Subcutaneous abdominal adipose tissue (tissue), 5 donors: ENCODE data around the gene PRICKLE1.

ENCODE experiments used
- H3K27ac ChIP-seq: one replicate; pipeline ENCODE4 v1.7.0; 2013; ENCODE audit warnings: low read depth, mild to moderate bottlenecking, inconsistent platforms, low read length, moderate library complexity
- H3K27me3 ChIP-seq, 5 donors: one replicate each; pipeline ENCODE4 v1.7.0; 2013; ENCODE audit warnings: low read length in 5 of 5, inconsistent platforms in 1 of 5; ENCODE audit not compliant: control insufficient read depth in 5 of 5, insufficient read depth in 4 of 5
- H3K36me3 ChIP-seq, 5 donors: one replicate each; pipeline ENCODE4 v1.7.0; 2013; ENCODE audit warnings: low read length in 5 of 5; ENCODE audit not compliant: control insufficient read depth in 5 of 5, insufficient read depth in 5 of 5
- H3K4me1 ChIP-seq, 5 donors: one replicate each; pipeline ENCODE4 v1.7.0; 2013; ENCODE audit warnings: low read length in 5 of 5, mild to moderate bottlenecking in 3 of 5, moderate library complexity in 1 of 5; ENCODE audit not compliant: control insufficient read depth in 5 of 5, insufficient read depth in 5 of 5
- H3K4me3 ChIP-seq, 5 donors: one replicate each; pipeline ENCODE4 v1.7.0; 2013; ENCODE audit warnings: low read length in 5 of 5, low read depth in 1 of 5
- H3K9ac ChIP-seq, 5 donors: one replicate each; pipeline ENCODE4 v1.7.0; 2013; ENCODE audit warnings: low read length in 5 of 5, mild to moderate bottlenecking in 4 of 5, moderate library complexity in 3 of 5
- H3K9me3 ChIP-seq, 5 donors: one replicate each; pipeline ENCODE4 v1.7.0; 2013; ENCODE audit warnings: low read length in 5 of 5; ENCODE audit not compliant: control insufficient read depth in 5 of 5
- donor health status: healthy.
- donor health status: healthy.
- donor health status: healthy.
- donor health status: healthy.
- donor health status: healthy.

PRICKLE1 gene

DNA sequence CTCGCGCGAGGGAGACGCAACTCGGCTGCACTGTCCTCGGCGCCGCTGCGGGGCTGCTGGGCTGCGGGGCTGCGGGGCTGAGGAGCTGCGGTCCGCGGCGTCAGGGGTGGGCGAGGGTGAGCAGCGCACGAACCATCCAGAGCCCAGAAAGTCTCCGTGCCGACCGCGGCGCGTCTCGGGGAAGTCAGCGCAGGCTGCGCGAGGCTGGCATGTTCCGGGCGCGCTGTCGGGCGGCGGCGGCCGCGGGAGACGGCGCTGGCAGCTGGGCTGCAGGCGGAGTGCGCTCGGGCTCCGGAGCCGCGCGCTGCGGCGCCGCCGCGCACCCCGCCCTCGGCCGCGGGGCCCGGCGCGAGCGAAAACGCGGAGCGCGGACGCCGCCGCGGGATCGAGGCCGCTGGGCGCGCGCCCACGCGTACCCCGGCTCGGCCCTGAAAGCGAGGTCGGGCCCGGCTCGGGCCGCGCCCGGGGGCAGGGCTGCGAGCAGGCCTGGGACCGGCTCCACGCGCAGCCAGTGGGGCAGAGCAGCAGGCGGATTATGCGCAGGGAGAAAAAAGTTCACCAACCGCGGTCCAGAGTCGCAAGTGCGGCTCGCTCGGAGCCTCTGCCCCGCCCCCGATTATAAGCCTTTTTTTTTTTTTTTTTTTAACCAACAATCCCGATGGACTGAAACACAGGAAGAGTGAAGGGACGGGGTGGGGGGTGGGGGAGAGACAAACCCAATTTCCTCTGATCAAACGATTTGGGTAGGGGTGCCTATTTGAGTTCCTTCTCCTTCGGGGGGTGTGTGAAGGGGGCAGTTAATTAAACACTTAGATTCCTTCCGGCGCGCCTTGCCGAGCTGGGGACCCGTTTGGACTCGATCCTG, at the start of gene PRICKLE1:
Gene PRICKLE1, minus strand, starts transcription at position 282 of the 865 bp plus-strand sequence. CDS start 117,230 bp downstream, outside the sequence.
- H3K4me3 ChIP-seq, result peak within 1 kb of the TSS; percentile 79 to 88 (median 87)
- no peaks in the 10 kb centered on the region for H3K36me3 ChIP-seq
- H3K9me3 ChIP-seq, result no peaks in the 10 kb centered on the region
- peak within 1 kb of the TSS; percentile 46 for H3K27ac ChIP-seq
- peak within 1 kb of the TSS; percentile 49 to 81 (median 70) for H3K9ac ChIP-seq
- H3K4me1 ChIP-seq, result peaks cover 1 to 45% (median 34%) of the 10 kb centered on the region in 5 donors
- H3K27me3 ChIP-seq, result peaks cover 0 to 2% (median 0%) of the 10 kb centered on the region in 5 donors

DNA sequence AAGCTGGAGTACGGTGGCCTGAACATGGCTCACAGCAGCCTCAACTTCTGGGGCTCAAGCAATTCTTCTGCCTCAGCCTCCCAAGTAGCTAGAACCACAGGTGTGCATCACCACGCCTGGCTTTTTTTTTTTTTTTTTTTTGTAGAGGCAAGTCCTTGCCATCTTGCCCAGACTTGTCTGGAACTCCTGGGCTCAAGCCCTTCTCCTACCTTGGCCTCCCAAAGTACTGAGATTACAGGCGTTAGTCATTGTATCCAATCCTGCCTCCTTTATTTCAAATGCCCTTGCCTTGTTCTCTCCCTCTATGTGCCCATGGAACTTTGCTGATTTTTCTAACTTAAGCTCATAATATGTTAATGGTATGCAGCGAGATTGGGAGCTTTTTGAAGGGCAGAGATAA, 49.2 kb upstream of the PRICKLE1 start:
- no peaks in the 10 kb centered on the region for H3K36me3 ChIP-seq
- no peaks in the 10 kb centered on the region for H3K27me3 ChIP-seq
- no peaks in the 10 kb centered on the region for H3K9me3 ChIP-seq
- H3K27ac ChIP-seq, result no peak overlapping the region
- no peak overlapping the region for H3K4me3 ChIP-seq
- no peaks in the 10 kb centered on the region for H3K4me1 ChIP-seq
- no peak overlapping the region for H3K9ac ChIP-seq

DNA sequence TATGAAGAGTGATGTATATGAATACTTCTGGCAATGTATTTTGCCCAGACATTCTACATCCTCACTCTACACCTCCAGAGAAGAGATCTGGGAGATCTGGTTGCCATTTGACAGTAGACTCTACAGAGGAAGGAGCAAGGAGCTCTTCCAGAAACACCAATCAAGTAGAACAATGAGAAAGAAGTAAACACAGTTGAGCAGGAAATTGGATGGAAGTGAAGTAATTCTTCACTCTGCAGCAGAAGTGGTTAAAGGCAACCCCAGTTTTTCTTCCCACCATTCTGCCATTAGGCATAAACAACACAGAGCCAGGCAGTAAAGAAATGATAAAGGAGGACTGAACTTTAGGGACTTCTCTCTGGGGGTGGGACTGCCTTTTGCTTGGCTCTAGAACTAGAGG, 48.5 kb upstream of the PRICKLE1 start:
- H3K27me3 ChIP-seq, result no peaks in the 10 kb centered on the region
- no peak overlapping the region for H3K9ac ChIP-seq
- H3K36me3 ChIP-seq, result no peaks in the 10 kb centered on the region
- H3K9me3 ChIP-seq, result no peaks in the 10 kb centered on the region
- H3K4me1 ChIP-seq, result no peaks in the 10 kb centered on the region
- H3K27ac ChIP-seq, result no peak overlapping the region
- no peak overlapping the region for H3K4me3 ChIP-seq

DNA sequence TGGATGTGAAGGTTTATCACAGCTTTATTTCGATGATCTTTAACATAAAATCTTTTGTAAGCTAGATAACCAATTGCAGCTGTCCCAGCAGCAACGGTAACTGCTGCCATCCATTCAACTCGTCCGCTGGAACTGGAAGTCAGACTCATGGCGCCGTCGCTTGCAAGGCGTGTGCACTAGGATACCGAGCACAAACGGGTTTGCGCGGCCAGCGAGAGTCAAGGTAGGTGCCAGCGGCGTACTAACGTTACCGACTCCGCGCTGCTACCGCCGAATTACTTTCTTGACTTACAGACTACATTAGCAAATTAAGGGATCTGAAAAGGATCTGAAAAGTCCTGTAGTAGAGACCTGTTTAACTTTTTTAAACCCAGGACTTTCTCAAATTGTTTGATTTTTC, 47.4 kb upstream of the PRICKLE1 start:
- H3K9me3 ChIP-seq, result no peaks in the 10 kb centered on the region
- H3K4me1 ChIP-seq, result no peaks in the 10 kb centered on the region

DNA sequence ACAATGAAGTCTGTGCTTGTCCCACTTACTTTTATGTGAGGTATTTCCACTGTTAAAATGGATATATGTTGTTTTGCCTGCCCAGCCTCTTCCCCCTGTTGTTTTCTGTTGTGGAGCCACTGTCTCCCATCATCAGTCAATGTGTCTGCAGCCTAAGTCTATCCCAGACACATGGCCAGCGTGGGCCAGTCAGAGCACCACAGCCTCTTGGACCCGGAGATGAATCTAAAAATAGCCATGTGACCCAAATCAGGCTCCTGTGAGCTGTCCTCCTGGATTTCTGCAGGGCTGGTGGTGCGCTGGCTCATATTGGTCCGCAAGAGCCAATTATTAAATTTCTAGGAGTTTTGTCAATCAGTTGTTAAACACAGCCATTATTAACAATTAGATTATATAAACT, 44.0 kb upstream of the PRICKLE1 start:
- Histone ChIP-seq H3K36me3 (no peaks in the 10 kb centered on the region), H3K9ac (no peak overlapping the region), H3K27me3 (no peaks in the 10 kb centered on the region), H3K4me3 (no peak overlapping the region), H3K4me1 (no peaks in the 10 kb centered on the region), H3K27ac (no peak overlapping the region), H3K9me3 (no peaks in the 10 kb centered on the region)

More for the DNA sequence above, 47.4 kb upstream of the PRICKLE1 start:
- H3K4me3 ChIP-seq, result no peak overlapping the region
- no peaks in the 10 kb centered on the region for H3K27me3 ChIP-seq
- no peak overlapping the region for H3K27ac ChIP-seq
- H3K9ac ChIP-seq, result no peak overlapping the region
- H3K36me3 ChIP-seq, result no peaks in the 10 kb centered on the region

DNA sequence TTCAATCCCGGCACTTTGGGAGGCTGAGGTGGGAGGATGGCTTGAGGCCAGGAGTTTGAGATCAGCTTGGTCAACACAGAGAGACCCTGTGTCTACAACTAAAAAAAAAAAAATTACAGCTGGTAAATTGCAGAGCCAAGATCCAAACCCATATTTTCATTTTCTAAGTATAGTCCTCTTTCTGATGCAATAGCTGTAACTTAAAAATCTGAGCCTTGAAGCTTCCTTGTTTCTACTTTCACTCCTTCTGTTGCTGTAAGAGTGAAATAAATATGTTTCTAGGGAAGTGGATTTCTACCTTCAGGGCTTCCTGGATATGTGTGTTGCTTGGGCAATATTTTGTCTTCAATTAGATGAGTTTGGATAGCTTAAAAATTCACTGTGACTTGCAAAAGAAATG, 42.0 kb upstream of the PRICKLE1 start:
- no peaks in the 10 kb centered on the region for H3K4me1 ChIP-seq
- H3K36me3 ChIP-seq, result no peaks in the 10 kb centered on the region
- no peak overlapping the region for H3K27ac ChIP-seq
- no peak overlapping the region for H3K9ac ChIP-seq
- H3K4me3 ChIP-seq, result no peak overlapping the region
- no peaks in the 10 kb centered on the region for H3K9me3 ChIP-seq
- H3K27me3 ChIP-seq, result no peaks in the 10 kb centered on the region

DNA sequence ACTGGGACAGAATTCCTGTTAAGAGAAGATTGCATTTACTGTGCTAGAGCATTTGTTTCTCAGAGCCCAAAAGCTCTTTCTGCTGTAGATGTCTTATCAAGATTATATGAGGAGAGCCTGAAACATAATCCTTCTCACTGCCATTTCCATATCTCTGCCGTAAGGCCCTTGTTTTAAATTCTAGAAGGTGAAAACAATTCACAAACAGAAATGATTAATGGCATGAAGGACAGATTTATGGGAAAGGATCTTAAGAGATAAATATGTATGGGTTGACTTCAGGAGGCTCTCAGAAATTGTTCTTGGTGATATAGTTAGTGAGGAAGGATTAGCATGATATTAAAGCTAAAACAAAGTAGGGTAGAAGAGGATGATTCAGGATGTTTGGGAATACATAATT, 40.8 kb upstream of the PRICKLE1 start:
- Histone ChIP-seq H3K27ac (no peak overlapping the region), H3K9ac (no peak overlapping the region)

DNA sequence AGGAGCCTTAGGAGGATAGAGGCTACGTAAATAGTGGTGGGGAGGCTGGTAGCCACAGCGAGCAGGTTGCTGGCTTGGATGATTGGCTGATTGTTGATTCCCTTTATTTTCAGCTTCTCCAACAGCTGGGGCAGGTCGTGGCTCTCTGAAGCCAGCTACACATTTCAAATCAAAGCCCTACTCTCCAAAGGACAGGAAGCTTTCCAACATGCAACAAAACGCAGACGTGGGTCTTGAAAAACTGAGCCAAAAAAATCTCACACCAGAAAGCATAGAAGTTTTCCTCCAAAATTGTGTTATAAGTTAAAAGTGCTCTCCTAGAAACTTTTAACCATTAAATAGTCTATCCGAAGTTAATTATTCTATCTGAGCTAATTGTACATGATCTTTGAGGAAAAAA, 37.6 kb upstream of the PRICKLE1 start:
- no peak overlapping the region for H3K27ac ChIP-seq
- H3K9me3 ChIP-seq, result no peaks in the 10 kb centered on the region
- H3K4me1 ChIP-seq, result no peaks in the 10 kb centered on the region
- H3K9ac ChIP-seq, result no peak overlapping the region
- no peak overlapping the region for H3K4me3 ChIP-seq
- H3K36me3 ChIP-seq, result no peaks in the 10 kb centered on the region
- H3K27me3 ChIP-seq, result no peaks in the 10 kb centered on the region

More for the DNA sequence above, 40.8 kb upstream of the PRICKLE1 start:
- Histone ChIP-seq H3K36me3 (no peaks in the 10 kb centered on the region), H3K9me3 (no peaks in the 10 kb centered on the region), H3K4me1 (no peaks in the 10 kb centered on the region), H3K27me3 (no peaks in the 10 kb centered on the region), H3K4me3 (no peak overlapping the region)

DNA sequence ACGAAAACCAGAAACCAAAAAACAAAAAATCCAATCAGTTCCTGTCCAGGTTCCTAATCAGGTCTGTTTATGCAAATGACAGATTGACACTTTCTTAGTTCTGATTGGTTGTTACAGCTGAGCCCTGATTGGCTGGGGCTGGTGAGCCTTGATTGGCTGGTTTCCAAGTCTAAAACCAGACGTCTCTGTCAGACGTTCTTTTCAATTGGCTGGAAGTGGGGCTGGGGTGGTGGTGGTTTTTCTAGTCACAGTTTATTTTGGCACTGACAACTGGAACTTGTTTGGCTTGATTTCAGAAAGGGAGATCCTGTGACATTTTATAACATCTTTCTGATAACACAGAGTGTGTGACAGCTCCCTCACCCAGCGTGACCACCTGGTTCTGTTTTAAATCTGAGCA, 36.1 kb upstream of the PRICKLE1 start:
- no peak overlapping the region for H3K4me3 ChIP-seq
- no peaks in the 10 kb centered on the region for H3K4me1 ChIP-seq
- H3K9ac ChIP-seq, result no peak overlapping the region
- H3K36me3 ChIP-seq, result no peaks in the 10 kb centered on the region
- no peaks in the 10 kb centered on the region for H3K9me3 ChIP-seq
- H3K27me3 ChIP-seq, result no peaks in the 10 kb centered on the region
- no peak overlapping the region for H3K27ac ChIP-seq

DNA sequence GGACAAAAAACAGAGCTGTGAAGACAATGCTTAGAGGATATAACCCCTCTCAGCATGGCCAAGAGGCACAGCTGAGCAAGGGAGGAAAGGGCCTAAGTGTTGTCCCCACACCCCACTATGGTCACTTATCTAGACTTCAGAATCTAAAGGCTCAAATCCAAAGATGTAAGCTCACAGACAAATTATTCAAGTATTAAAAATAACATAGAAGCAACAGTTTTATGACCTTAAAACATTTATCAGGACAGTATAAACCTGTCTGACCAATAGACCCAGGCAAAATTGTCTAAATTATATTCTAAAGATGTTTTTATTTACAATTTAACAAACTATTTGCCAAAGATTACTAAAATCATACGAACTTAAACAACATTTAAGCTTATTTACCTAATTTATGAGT, 28.1 kb upstream of the PRICKLE1 start:
- H3K27me3 ChIP-seq, result no peaks in the 10 kb centered on the region
- H3K27ac ChIP-seq, result no peak overlapping the region
- H3K36me3 ChIP-seq, result no peaks in the 10 kb centered on the region
- H3K4me1 ChIP-seq, result peaks cover 0 to 2% (median 0%) of the 10 kb centered on the region in 5 donors
- H3K9ac ChIP-seq, result no peak overlapping the region
- no peak overlapping the region for H3K4me3 ChIP-seq
- H3K9me3 ChIP-seq, result peaks cover 0 to 11% (median 9%) of the 10 kb centered on the region in 5 donors
